GM12891 (cell line): ENCODE measurements around the gene SMYD3.

ENCODE experiments used
- DNase-seq: peaks from one replicate; pipeline ENCODE4 v3.0.0; 2011; ENCODE audit warnings: low spot score; ENCODE audit not compliant: insufficient read length
- FAIRE-seq: peaks from 2 replicates; lab custom pipeline; 2011; peaks lifted over from hg19 to GRCh38; lab: Jason Lieb, UNC
- PAX5 ChIP-seq: IDR thresholded peaks from 2 replicates; pipeline ENCODE4 v1.6.1; 2011; ENCODE audit warnings: low read length, moderate library complexity, mild to moderate bottlenecking; ENCODE audit not compliant: insufficient read depth, severe bottlenecking
- POLR2A ChIP-seq: IDR thresholded peaks from 2 replicates; pipeline ENCODE4 v1.6.1; 2011; ENCODE audit warnings: low read depth, low read length, control low read depth
- POLR2AphosphoS5 ChIP-seq: IDR thresholded peaks from 2 replicates; pipeline ENCODE4 v1.6.1; 2011; ENCODE audit warnings: low read depth, low read length, control low read depth
- POU2F2 ChIP-seq: IDR thresholded peaks from 2 replicates; pipeline ENCODE4 v1.6.1; 2011; ENCODE audit warnings: low read depth, mild to moderate bottlenecking, control low read depth, low read length, moderate library complexity
- SPI1 ChIP-seq: IDR thresholded peaks from 2 replicates; pipeline ENCODE4 v1.6.1; 2011; ENCODE audit warnings: low read depth, low read length, control low read depth
- TAF1 ChIP-seq: IDR thresholded peaks from 2 replicates; pipeline ENCODE4 v1.6.1; 2011; ENCODE audit warnings: low read depth, low read length, control low read depth

Gene SMYD3

GRCh38 chr1:245895455-245895959 lies 611.6 kb downstream of the SMYD3 start:
- no peak for DNase-seq
- TF ChIP-seq POLR2A = no peak
- TF ChIP-seq PAX5 = no peak
- TF ChIP-seq POU2F2 = no peak
- no peak for TF ChIP-seq POLR2AphosphoS5
- no peak for TF ChIP-seq TAF1
- no peak for TF ChIP-seq SPI1
- no peak for FAIRE-seq

- DNase-seq (no peak), FAIRE-seq (no peak)
- TF ChIP-seq POU2F2 = no peak
- TF ChIP-seq SPI1 = no peak
- TF ChIP-seq POLR2A = no peak
- TF ChIP-seq PAX5 = no peak
- no peak for TF ChIP-seq TAF1
- TF ChIP-seq POLR2AphosphoS5 = no peak
Measured at GRCh38 chr1:245894843-245895242, 612.2 kb downstream of the SMYD3 start.

- no peak for FAIRE-seq
- no peak for DNase-seq
- TF ChIP-seq POU2F2 (no peak), SPI1 (no peak), TAF1 (no peak), PAX5 (no peak), POLR2AphosphoS5 (no peak), POLR2A (no peak)
Measured at GRCh38 chr1:245893025-245893424, 614.1 kb downstream of the SMYD3 start.

- no peak for TF ChIP-seq POU2F2
- TF ChIP-seq POLR2AphosphoS5 = no peak
- TF ChIP-seq PAX5 = no peak
- no peak for TF ChIP-seq POLR2A
- no peak for TF ChIP-seq TAF1
- TF ChIP-seq SPI1 = no peak
- FAIRE-seq = no peak
- DNase-seq = no peak
Measured at GRCh38 chr1:245888809-245889208, 618.3 kb downstream of the SMYD3 start.

- FAIRE-seq = no peak
- DNase-seq = no peak
- TF ChIP-seq SPI1 (no peak), PAX5 (no peak), POLR2A (no peak), POU2F2 (no peak), TAF1 (no peak), POLR2AphosphoS5 (no peak)
Measured at GRCh38 chr1:245887829-245888228, 619.2 kb downstream of the SMYD3 start.

GRCh38 chr1:245881767-245882391 lies 625.2 kb downstream of the SMYD3 start:
- no peak for FAIRE-seq
- no peak for TF ChIP-seq TAF1
- no peak for TF ChIP-seq POLR2A
- TF ChIP-seq POLR2AphosphoS5 = no peak
- no peak for TF ChIP-seq SPI1
- TF ChIP-seq POU2F2 = no peak
- TF ChIP-seq PAX5 = no peak
- DNase-seq = no peak

- FAIRE-seq (no peak), DNase-seq (no peak)
- TF ChIP-seq POLR2AphosphoS5 (no peak), POU2F2 (no peak), SPI1 (no peak), POLR2A (no peak), TAF1 (no peak)
Measured at GRCh38 chr1:245880754-245881403, 626.2 kb downstream of the SMYD3 start.

- TF ChIP-seq POLR2AphosphoS5 = no peak
- no peak for TF ChIP-seq POU2F2
- no peak for TF ChIP-seq TAF1
- TF ChIP-seq POLR2A = no peak
- TF ChIP-seq PAX5 = no peak
- TF ChIP-seq SPI1 = no peak
- no peak for DNase-seq
Measured at GRCh38 chr1:245879091-245879490, 628.0 kb downstream of the SMYD3 start.

GRCh38 chr1:245878585-245878984 lies 628.5 kb downstream of the SMYD3 start:
- no peak for TF ChIP-seq PAX5
- TF ChIP-seq POU2F2 = no peak
- no peak for TF ChIP-seq POLR2A
- no peak for TF ChIP-seq TAF1
- TF ChIP-seq POLR2AphosphoS5 = no peak
- no peak for TF ChIP-seq SPI1

More at GRCh38 chr1:245879091-245879490, 628.0 kb downstream of the SMYD3 start:
- FAIRE-seq = no peak

GRCh38 chr1:245877976-245878375 lies 629.1 kb downstream of the SMYD3 start:
- DNase-seq (no peak), FAIRE-seq (no peak)
- TF ChIP-seq SPI1 = no peak
- no peak for TF ChIP-seq POLR2A
- TF ChIP-seq PAX5 = no peak
- no peak for TF ChIP-seq POU2F2
- no peak for TF ChIP-seq POLR2AphosphoS5
- no peak for TF ChIP-seq TAF1

More at GRCh38 chr1:245878585-245878984, 628.5 kb downstream of the SMYD3 start:
- DNase-seq (no peak), FAIRE-seq (no peak)
